Endothelial cell of umbilical vein (primary cell): Measurements from ENCODE around the gene DENND1C. TPM values are rescaled to one million over a fixed set of nuclear protein-coding genes. Genes with fewer than 3 reads are reported as not detected.

Experiments used
- BruUV-seq: library from RNA; stranded (reverse); fragments of 400-500 nt; replicated peaks from 2 replicates; lab custom pipeline; 2021; lab: Mats Ljungman, UMichigan
- CTCF ChIA-PET: fragments of 300-600, 350-600 bp; sonication (Branson Sonifier 250); formaldehyde crosslinking; loops from one replicate; lab custom pipeline; 2021; ENCODE audit warnings: antibody characterized with exemption, inconsistent platforms; lab: Charles Lee
- POLR2A ChIA-PET: fragments of 300-600, 350-600 bp; sonication (Branson Sonifier 250); formaldehyde crosslinking; loops from one replicate; lab custom pipeline; 2021; ENCODE audit warnings: antibody characterized with exemption, inconsistent platforms; lab: Charles Lee
- DNase-seq: peaks from one replicate; pipeline ENCODE4 v3.0.0-alpha.2; 2011; ENCODE audit warnings: low read depth, low spot score
- FAIRE-seq: peaks from 2 replicates; lab custom pipeline; 2011; peaks lifted over from hg19 to GRCh38; lab: Jason Lieb, UNC
- H2AFZ ChIP-seq: 2 replicates; pipeline ENCODE4 v1.6.0; 2012; ENCODE audit warnings: low read depth, low read length, control low read depth, inconsistent platforms
- H3K27ac ChIP-seq: 2 replicates; pipeline ENCODE4 v1.5.1; 2011; ENCODE audit warnings: low read depth, mild to moderate bottlenecking, control low read depth, low read length, moderate library complexity; ENCODE audit not compliant: insufficient read depth
- H3K27me3 ChIP-seq, 2 experiments: 2 replicates each; pipeline versions ENCODE4 v1.6.0 to v1.6.1; 2011; ENCODE audit warnings: low read length in 2 of 2, mixed read lengths in 1 of 2; ENCODE audit not compliant: control insufficient read depth in 2 of 2, insufficient read depth in 2 of 2
- H3K36me3 ChIP-seq, 2 experiments: 2 replicates in 1 of 2; 3 replicates in 1 of 2; pipeline ENCODE4 v1.5.1; 2011; ENCODE audit warnings: low read length in 2 of 2, mild to moderate bottlenecking in 1 of 2, moderate library complexity in 1 of 2; ENCODE audit not compliant: control insufficient read depth in 2 of 2, insufficient read depth in 2 of 2; ENCODE audit errors: extremely low read depth in 1 of 2
- H3K4me1 ChIP-seq: 3 replicates; pipeline ENCODE4 v1.5.1; 2011; ENCODE audit warnings: mild to moderate bottlenecking, low read length; ENCODE audit not compliant: control insufficient read depth, insufficient read depth; ENCODE audit errors: extremely low read depth
- H3K4me2 ChIP-seq: 2 replicates; pipeline ENCODE4 v1.6.1; 2011; ENCODE audit warnings: low read length, control low read depth, mixed read lengths; ENCODE audit not compliant: insufficient read depth
- H3K4me3 ChIP-seq, 3 experiments: fragments of 200-600 bp in 1 of 3; sonication (generic), shearing (Covaris generic) in 1 of 3; replicated peaks in 1 of 3; 2 replicates each; pipeline ENCODE4 v1.5.1; 2011 to 2016; ENCODE audit warnings: control low read depth in 3 of 3, low read length in 3 of 3, mild to moderate bottlenecking in 2 of 3, inconsistent platforms in 1 of 3, low read depth in 1 of 3, moderate library complexity in 1 of 3; ENCODE audit not compliant: insufficient read depth in 1 of 3
- H3K79me2 ChIP-seq: 2 replicates; pipeline ENCODE4 v1.6.0; 2012; ENCODE audit warnings: low read length, inconsistent platforms; ENCODE audit not compliant: control insufficient read depth, insufficient read depth
- H3K9ac ChIP-seq: replicated peaks from 2 replicates; pipeline ENCODE3; 2011; ENCODE audit warnings: low read length, control low read depth; ENCODE audit not compliant: insufficient read depth; ENCODE audit errors: extremely low read depth
- H3K9me1 ChIP-seq: replicated peaks from 3 replicates; pipeline ENCODE4 v1.6.0; 2011; ENCODE audit warnings: mild to moderate bottlenecking, low read length; ENCODE audit not compliant: control insufficient read depth, insufficient read depth; ENCODE audit errors: extremely low read depth
- H3K9me3 ChIP-seq: replicated peaks from 2 replicates; pipeline ENCODE4 v1.5.1; 2012; ENCODE audit warnings: low read length, inconsistent platforms; ENCODE audit not compliant: control insufficient read depth, insufficient read depth
- H4K20me1 ChIP-seq: replicated peaks from 2 replicates; pipeline ENCODE3; 2011; ENCODE audit warnings: mild to moderate bottlenecking, low read length; ENCODE audit not compliant: control insufficient read depth, insufficient read depth; ENCODE audit errors: extremely low read depth
- CTCF ChIP-seq, 2 donors: IDR thresholded peaks; 1 replicate in 1 of 2; 2 replicates in 1 of 2; pipeline ENCODE4 v1.5.1; 2011; ENCODE audit warnings: low read length in 2 of 2, mild to moderate bottlenecking in 2 of 2, moderate library complexity in 2 of 2, control low read depth in 1 of 2, inconsistent platforms in 1 of 2, low read depth in 1 of 2; ENCODE audit not compliant: insufficient read depth in 1 of 2; ENCODE audit errors: extremely low read depth in 1 of 2
- EZH2 ChIP-seq: IDR thresholded peaks from 2 replicates; pipeline ENCODE4 v1.6.1; 2012; ENCODE audit warnings: borderline replicate concordance, low read depth, mild to moderate bottlenecking, moderate library complexity, low read length, inconsistent platforms; ENCODE audit not compliant: severe bottlenecking
- FOS ChIP-seq: IDR thresholded peaks from 2 replicates; pipeline ENCODE4 v1.6.1; 2011; ENCODE audit warnings: mild to moderate bottlenecking, low read length, moderate library complexity, borderline replicate concordance; ENCODE audit not compliant: insufficient read depth
- POLR2A ChIP-seq: IDR thresholded peaks from 2 replicates; pipeline ENCODE4 v1.6.1; 2012; ENCODE audit warnings: low read depth, mild to moderate bottlenecking, control low read depth, low read length
- dilution Hi-C: fragments of 300-500 bp; cut with MboI; formaldehyde crosslinking; loops from one replicate; pipeline ENCODE4 v1.15.0; 2019; ENCODE audit warnings: low sequenced_read_pairs; ENCODE audit not compliant: extremely low pct_ligation_motif_present
- intact Hi-C: fragments of 100-400 bp; cut with micrococcal nuclease; formaldehyde crosslinking; loops from one replicate; pipeline ENCODE4 v1.10.0; 2022
- polyA plus RNA-seq, 4 experiments: library from polyadenylated mRNA; depleted of rRNA in 3 of 4; stranded (reverse) in 3 of 4; unstranded in 1 of 4; fragments of >200 nt; gene quantifications; 2 replicates each; pipeline versions ENCODE4 v1.2.1 to v1.2.3, GENCODE V29; 2011 to 2012; ENCODE audit warnings: missing spikeins in 1 of 4
- total RNA-seq: library from RNA; stranded (reverse); gene quantifications from 2 replicates; pipeline ENCODE4 v1.2.3, GENCODE V29; 2021

The DENND1C gene
- total and polyA plus RNA-seq, 2 donors (not counting 3 experiments of a cell fraction or from before 2014, with no cell fraction given) = not detected

DNA sequence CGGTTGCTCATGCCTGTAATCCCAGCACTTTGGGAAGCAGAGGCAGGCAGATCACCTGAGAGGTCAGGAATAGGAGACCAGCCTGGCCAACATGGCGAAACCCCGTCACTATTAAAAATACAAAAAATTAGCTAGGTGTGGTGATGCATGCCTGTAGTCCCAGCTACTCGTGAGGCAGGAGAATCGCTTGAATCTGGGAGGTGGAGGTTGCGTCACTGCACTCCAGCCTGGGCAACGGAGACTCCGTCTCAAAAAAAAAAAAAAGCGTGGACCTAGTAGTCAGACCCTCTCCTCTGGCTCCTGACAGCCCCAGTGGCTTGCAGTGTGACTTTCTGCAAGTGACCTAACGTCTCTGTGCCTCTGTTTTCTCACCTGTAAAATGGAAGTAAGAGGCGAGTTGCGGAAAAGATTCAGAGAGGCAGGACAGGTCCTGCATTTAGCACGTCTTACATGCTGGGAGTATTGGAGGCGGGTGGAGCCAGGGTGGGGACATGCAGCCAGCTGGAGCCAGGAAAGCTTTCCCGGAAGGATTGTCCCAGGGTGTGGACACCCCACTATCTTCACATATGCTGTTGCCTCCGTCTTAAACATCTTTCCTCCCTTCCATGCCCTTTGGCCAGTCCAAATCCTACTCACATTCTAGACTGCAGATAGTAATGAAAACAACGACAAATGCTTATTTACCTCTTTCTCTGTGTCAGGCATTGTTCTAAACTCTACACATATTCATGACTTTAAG is 17.6 kb upstream of the DENND1C start:
- BruUV-seq = no TSS peak
- no peak overlapping the region for H3K9ac ChIP-seq
- intact Hi-C loops (no loop called here), dilution Hi-C loops (no loop called here)
- no peaks in the 10 kb centered on the region for H4K20me1 ChIP-seq
- POLR2A ChIA-PET = no interaction called here
- H3K9me1 ChIP-seq = no peaks in the 10 kb centered on the region
- H2AFZ ChIP-seq = no peak overlapping the region
- H3K4me2 ChIP-seq = no peak overlapping the region
- TF ChIP-seq CTCF (IDR thresholded peaks at IDR 0.05; ENCODE audit: extremely low read depth in 1 of 2, insufficient read depth in 1 of 2, low read depth in 1 of 2, low read length in 2 of 2) = no peak
- TF ChIP-seq POLR2A = no peak
- TF ChIP-seq EZH2 = no peak
- TF ChIP-seq FOS = no peak
- CTCF ChIA-PET = interaction anchor here (0.9 to 1.1 kb wide), 2 partner anchors 16 to 134 kb away, joined by 3 to 4 read pairs; no protein-coding TSS in a partner anchor
- no peak overlapping the region for H3K27ac ChIP-seq
- no peaks in the 10 kb centered on the region for H3K9me3 ChIP-seq
- H3K79me2 ChIP-seq = no peaks in the 10 kb centered on the region
- H3K36me3 ChIP-seq = no peaks in the 10 kb centered on the region
- DNase-seq = no peak
- H3K4me3 ChIP-seq = no peak overlapping the region
- no peaks in the 10 kb centered on the region for H3K4me1 ChIP-seq
- peaks cover 16 to 24% of the 10 kb centered on the region in 2 experiments for H3K27me3 ChIP-seq
- FAIRE-seq = no peak
